ENCODE results near the gene ETDA.
A peak's percentile ranks its signal among the peaks of the same experiment; 100 is the strongest.
"Not testable (repeated sequence)": the region's sequence is repeated elsewhere in the genome, so short reads cannot be mapped to it uniquely, and the experiment has no call there.

The ETDA gene
- 0 reads per million in 9 experiments for total RNA-seq

- not testable (repeated sequence) for H3K4me3 Mint-ChIP-seq; DNase-seq; H3K9me3 Mint-ChIP-seq; ATAC-seq (replicated peaks); H3K4me1 Mint-ChIP-seq (ENCODE audit: low read depth in 2 of 2); H3K27ac Mint-ChIP-seq; H3K36me3 Mint-ChIP-seq (ENCODE audit: insufficient read depth); H3K27me3 Mint-ChIP-seq
These were observed at the start of gene ETDA for GRCh38 chrX:135252011-135252518. ETDA (plus strand) TSS chrX:135252061; CDS start chrX:135253277, 1,216 bp downstream.

DNA sequence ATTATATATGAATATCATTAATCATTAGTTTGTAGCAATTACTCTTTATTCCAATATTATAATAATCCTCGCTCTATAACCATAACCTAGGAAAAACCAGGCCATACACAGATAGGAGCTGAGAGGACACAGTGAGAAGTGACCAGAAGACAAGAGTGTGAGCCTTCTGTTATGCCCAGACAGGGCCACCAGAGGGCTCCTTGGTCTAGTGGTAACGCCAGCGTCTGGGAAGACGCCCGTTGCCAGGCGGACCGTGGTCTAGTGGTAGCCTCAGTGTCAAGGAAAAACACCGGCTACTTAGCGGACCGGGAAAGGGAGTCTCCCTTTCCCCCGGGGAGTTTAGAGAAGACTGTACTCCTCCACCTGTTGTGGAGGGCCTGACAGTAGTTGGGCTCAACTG, 45.4 kb upstream of the ETDA start:
- not testable (repeated sequence) for H3K4me1 Mint-ChIP-seq (ENCODE audit: low read depth in 2 of 2); H3K27ac Mint-ChIP-seq; H3K4me3 Mint-ChIP-seq; H3K36me3 Mint-ChIP-seq (ENCODE audit: insufficient read depth); H3K9me3 Mint-ChIP-seq; ATAC-seq (replicated peaks)
- DNase-seq = peak; percentile 2 to 15 (median 8)
- peaks cover 29 to 41% of the 10 kb centered on the region in 2 donors for H3K27me3 Mint-ChIP-seq

GRCh38 chrX:135213200-135213844, 38.5 kb upstream of the ETDA start:
- Mint-ChIP-seq H3K4me3 (no peak overlapping the region), H3K4me1 (ENCODE audit: low read depth in 2 of 2) (peaks cover 2 to 5% of the 10 kb centered on the region in 2 donors), H3K9me3 (no peaks in the 10 kb centered on the region), H3K27ac (peak overlapping the region in 1 of 2 donors; percentile 25), H3K36me3 (ENCODE audit: insufficient read depth) (no peaks in the 10 kb centered on the region), H3K27me3 (peaks cover 7 to 19% of the 10 kb centered on the region in 2 donors)
- DNase-seq = peak in 2 of 3 experiments; percentile 2 to 3
- ATAC-seq (replicated peaks) = peak; percentile 73

DNA sequence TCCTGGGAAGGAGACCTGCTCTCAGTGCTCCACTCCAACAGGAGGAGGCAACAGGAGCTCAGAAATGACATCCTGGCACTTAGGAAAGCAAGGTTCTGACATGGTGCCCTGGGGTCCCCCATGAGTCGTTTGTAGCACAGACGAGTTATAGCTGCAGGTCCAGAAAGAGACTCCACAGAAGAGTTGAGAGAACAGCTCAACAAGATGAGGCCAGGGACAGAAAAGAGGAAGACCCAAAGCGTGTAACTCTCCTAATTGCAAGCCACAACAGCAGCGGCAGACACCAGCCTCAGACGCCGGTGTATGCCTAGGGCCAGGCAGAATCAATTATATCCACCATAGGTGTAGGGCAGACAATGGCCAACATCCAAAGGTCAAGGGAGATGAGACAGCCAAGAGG, 5.9 kb upstream of the ETDA start:
- not testable (repeated sequence) for H3K36me3 Mint-ChIP-seq (ENCODE audit: insufficient read depth); DNase-seq; H3K4me3 Mint-ChIP-seq; H3K27ac Mint-ChIP-seq; ATAC-seq (replicated peaks); H3K27me3 Mint-ChIP-seq; H3K4me1 Mint-ChIP-seq (ENCODE audit: low read depth in 2 of 2); H3K9me3 Mint-ChIP-seq

- not testable (repeated sequence) for H3K4me3 Mint-ChIP-seq; H3K27me3 Mint-ChIP-seq; H3K36me3 Mint-ChIP-seq (ENCODE audit: insufficient read depth); H3K9me3 Mint-ChIP-seq; ATAC-seq (replicated peaks); H3K4me1 Mint-ChIP-seq (ENCODE audit: low read depth in 2 of 2); DNase-seq; H3K27ac Mint-ChIP-seq
These were observed 4.3 kb downstream of the ETDA start for GRCh38 chrX:135256087-135256684.

DNA sequence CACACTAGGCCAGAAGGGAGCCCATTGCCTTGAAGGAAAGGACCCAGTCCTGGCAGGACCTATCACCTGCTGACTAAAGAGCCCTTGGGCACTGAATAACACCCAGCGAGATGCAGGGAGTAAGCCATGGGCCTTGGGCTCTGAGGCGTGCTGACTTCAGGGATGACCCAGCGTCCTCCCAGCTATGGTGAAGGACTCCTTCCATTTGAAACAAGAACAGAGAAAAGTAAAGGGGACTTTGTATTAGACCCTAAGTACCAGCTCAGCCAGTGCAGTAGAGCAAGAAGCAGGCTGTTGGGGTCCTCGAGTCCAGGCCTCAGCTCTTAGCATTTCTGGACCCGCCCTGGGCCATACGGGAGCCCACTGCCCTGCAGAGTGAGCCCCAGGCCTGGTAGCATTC, 5.1 kb downstream of the ETDA start:
- Mint-ChIP-seq H3K4me3 (no peak overlapping the region), H3K9me3 (no peaks in the 10 kb centered on the region), H3K36me3 (ENCODE audit: insufficient read depth) (no peaks in the 10 kb centered on the region), H3K27me3 (peaks cover 0 to 6% of the 10 kb centered on the region in 2 donors), H3K27ac (no peak overlapping the region), H3K4me1 (ENCODE audit: low read depth in 2 of 2) (no peaks in the 10 kb centered on the region)
- ATAC-seq (replicated peaks) (no peak), DNase-seq (no peak)

GRCh38 chrX:135257469-135257868, 5.6 kb downstream of the ETDA start:
- H3K4me3 Mint-ChIP-seq = no peak overlapping the region

GRCh38 chrX:135260976-135261375, 9.1 kb downstream of the ETDA start:
- not testable (repeated sequence) for ATAC-seq (replicated peaks); DNase-seq; H3K36me3 Mint-ChIP-seq (ENCODE audit: insufficient read depth); H3K9me3 Mint-ChIP-seq; H3K4me1 Mint-ChIP-seq (ENCODE audit: low read depth in 2 of 2); H3K4me3 Mint-ChIP-seq; H3K27ac Mint-ChIP-seq
- peaks cover 18 to 28% of the 10 kb centered on the region in 2 donors for H3K27me3 Mint-ChIP-seq

More at GRCh38 chrX:135257469-135257868, 5.6 kb downstream of the ETDA start:
- Mint-ChIP-seq H3K27me3 (peaks cover 5 to 10% of the 10 kb centered on the region in 2 donors), H3K9me3 (no peaks in the 10 kb centered on the region), H3K36me3 (ENCODE audit: insufficient read depth) (no peaks in the 10 kb centered on the region), H3K27ac (no peak overlapping the region), H3K4me1 (ENCODE audit: low read depth in 2 of 2) (no peaks in the 10 kb centered on the region)
- DNase-seq (no peak), ATAC-seq (replicated peaks) (no peak)

GRCh38 chrX:135263376-135263775, 11.5 kb downstream of the ETDA start:
- not testable (repeated sequence) for H3K4me1 Mint-ChIP-seq (ENCODE audit: low read depth in 2 of 2); H3K27ac Mint-ChIP-seq; ATAC-seq (replicated peaks); H3K36me3 Mint-ChIP-seq (ENCODE audit: insufficient read depth); DNase-seq; H3K4me3 Mint-ChIP-seq; H3K9me3 Mint-ChIP-seq
- H3K27me3 Mint-ChIP-seq = peaks cover 18 to 28% of the 10 kb centered on the region in 2 donors

- DNase-seq = no peak
- no peak for ATAC-seq (replicated peaks)
- Mint-ChIP-seq H3K4me1 (ENCODE audit: low read depth in 2 of 2) (no peaks in the 10 kb centered on the region), H3K27ac (no peak overlapping the region), H3K36me3 (ENCODE audit: insufficient read depth) (no peaks in the 10 kb centered on the region), H3K27me3 (peaks cover 18 to 28% of the 10 kb centered on the region in 2 donors), H3K9me3 (no peaks in the 10 kb centered on the region), H3K4me3 (no peak overlapping the region)
These were observed 12.3 kb downstream of the ETDA start for GRCh38 chrX:135264206-135264605.

GRCh38 chrX:135273162-135273561, 21.3 kb downstream of the ETDA start:
- Mint-ChIP-seq H3K36me3 (ENCODE audit: insufficient read depth) (no peaks in the 10 kb centered on the region), H3K27me3 (no peaks in the 10 kb centered on the region), H3K4me3 (no peak overlapping the region), H3K9me3 (peaks cover 0 to 2% of the 10 kb centered on the region in 2 donors), H3K27ac (no peak overlapping the region), H3K4me1 (ENCODE audit: low read depth in 2 of 2) (no peaks in the 10 kb centered on the region)
- ATAC-seq (replicated peaks) (no peak), DNase-seq (no peak)

DNA sequence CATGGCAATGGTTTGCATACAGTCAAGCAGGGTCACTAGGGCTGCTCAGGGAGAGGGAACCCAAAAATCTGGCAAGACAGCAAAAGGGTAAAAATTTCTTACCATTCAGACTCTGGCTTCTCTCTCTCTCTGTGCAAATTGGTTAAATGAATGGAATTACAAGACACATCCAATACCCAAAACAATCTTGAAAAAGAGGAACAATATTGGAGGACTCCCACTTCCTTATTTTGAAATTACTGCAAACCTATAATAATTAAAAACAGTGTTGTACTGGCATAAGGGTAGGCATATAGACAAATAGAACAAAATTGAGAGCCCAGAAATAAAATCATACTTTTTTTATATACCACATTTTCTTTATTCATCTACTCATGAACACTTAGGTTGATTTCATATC, 24.1 kb downstream of the ETDA start:
- no peaks in the 10 kb centered on the region for H3K4me1 Mint-ChIP-seq (ENCODE audit: low read depth in 2 of 2)
- peaks cover 6 to 17% of the 10 kb centered on the region in 2 donors for H3K9me3 Mint-ChIP-seq
- no peak overlapping the region for H3K4me3 Mint-ChIP-seq
- no peaks in the 10 kb centered on the region for H3K36me3 Mint-ChIP-seq (ENCODE audit: insufficient read depth)
- H3K27ac Mint-ChIP-seq = no peak overlapping the region
- DNase-seq (no peak), ATAC-seq (replicated peaks) (no peak)
- H3K27me3 Mint-ChIP-seq = no peaks in the 10 kb centered on the region

GRCh38 chrX:135287266-135287823, 35.5 kb downstream of the ETDA start:
- Mint-ChIP-seq H3K9me3 (no peaks in the 10 kb centered on the region), H3K36me3 (ENCODE audit: insufficient read depth) (no peaks in the 10 kb centered on the region), H3K4me1 (ENCODE audit: low read depth in 2 of 2) (no peaks in the 10 kb centered on the region), H3K27ac (no peak overlapping the region), H3K27me3 (no peaks in the 10 kb centered on the region), H3K4me3 (no peak overlapping the region)
- no peak for ATAC-seq (replicated peaks)
- DNase-seq = no peak

Measured in effector memory CD8-positive, alpha-beta T cell (primary cell).